Liver (tissue), 9 donors: ENCODE measurements around the gene PARVB. TPM values are rescaled to one million over a fixed set of nuclear protein-coding genes. Genes with fewer than 3 reads are reported as not detected.

Experiments
- DNase-seq: peaks from one replicate; pipeline ENCODE4 v3.0.0-alpha.2; 2017; ENCODE audit warnings: low spot score
- H3K27ac ChIP-seq, 2 donors: one replicate each; pipeline ENCODE4 v1.7.0; 2013; ENCODE audit warnings: inconsistent platforms in 2 of 2, low read length in 2 of 2, control low read depth in 1 of 2, low read depth in 1 of 2, mild to moderate bottlenecking in 1 of 2
- H3K27me3 ChIP-seq, 4 donors: one replicate each; pipeline versions ENCODE4 v1.6.1 to v1.7.0; 2013; ENCODE audit warnings: low read length in 3 of 4, inconsistent platforms in 1 of 4, mild to moderate bottlenecking in 1 of 4, moderate library complexity in 1 of 4; ENCODE audit not compliant: control insufficient read depth in 4 of 4, insufficient read depth in 4 of 4
- H3K36me3 ChIP-seq, 4 donors: one replicate each; pipeline versions ENCODE4 v1.6.1 to v1.7.0; 2013; ENCODE audit warnings: low read length in 3 of 4, mild to moderate bottlenecking in 3 of 4, low read depth in 1 of 4, moderate library complexity in 1 of 4; ENCODE audit not compliant: control insufficient read depth in 4 of 4, insufficient read depth in 3 of 4
- H3K4me1 ChIP-seq, 4 donors: one replicate each; pipeline versions ENCODE4 v1.6.1 to v1.7.0; 2013; ENCODE audit warnings: low read length in 3 of 4, mild to moderate bottlenecking in 3 of 4, moderate library complexity in 1 of 4; ENCODE audit not compliant: control insufficient read depth in 4 of 4, insufficient read depth in 4 of 4
- H3K4me3 ChIP-seq, 3 donors: one replicate each; pipeline versions ENCODE4 v1.6.1 to v1.7.0; 2013; ENCODE audit warnings: low read length in 3 of 3, control low read depth in 1 of 3, low read depth in 1 of 3, mild to moderate bottlenecking in 1 of 3
- H3K9ac ChIP-seq, 2 donors: one replicate each; pipeline ENCODE4 v1.7.0; 2013; ENCODE audit warnings: low read length in 2 of 2, mild to moderate bottlenecking in 2 of 2, moderate library complexity in 2 of 2, control low read depth in 1 of 2, low read depth in 1 of 2
- H3K9me3 ChIP-seq, 4 donors: one replicate each; pipeline versions ENCODE4 v1.6.1 to v1.7.0; 2013; ENCODE audit warnings: low read length in 3 of 4; ENCODE audit not compliant: control insufficient read depth in 4 of 4
- EGR1 ChIP-seq, 2 donors: IDR thresholded peaks; 2 replicates each; pipeline ENCODE4 v1.6.1; 2016 to 2018; ENCODE audit warnings: antibody characterized with exemption in 2 of 2, low read depth in 2 of 2
- FOXA1 ChIP-seq: IDR thresholded peaks from 2 replicates; pipeline ENCODE4 v1.6.1; 2016; ENCODE audit warnings: antibody characterized with exemption
- FOXA2 ChIP-seq: IDR thresholded peaks from 2 replicates; pipeline ENCODE4 v1.6.1; 2016; ENCODE audit warnings: antibody characterized with exemption
- GABPA ChIP-seq, 2 donors: IDR thresholded peaks in 1 of 2; conservative IDR thresholded peaks in 1 of 2; 2 replicates each; pipeline ENCODE4 v1.6.1; 2016; ENCODE audit warnings: antibody characterized with exemption in 2 of 2, mild to moderate bottlenecking in 1 of 2, moderate library complexity in 1 of 2
- HNF4A ChIP-seq, 2 donors: conservative IDR thresholded peaks; 2 replicates each; pipeline ENCODE4 v1.6.1; 2016; ENCODE audit warnings: antibody characterized with exemption in 2 of 2, mild to moderate bottlenecking in 2 of 2
- HNF4G ChIP-seq: IDR thresholded peaks from 2 replicates; pipeline ENCODE4 v1.6.1; 2016; ENCODE audit warnings: antibody characterized with exemption
- JUND ChIP-seq, 2 donors: IDR thresholded peaks; 2 replicates each; pipeline ENCODE4 v1.6.1; 2016; ENCODE audit warnings: antibody characterized with exemption in 2 of 2
- MAX ChIP-seq: IDR thresholded peaks from 2 replicates; pipeline ENCODE4 v1.6.1; 2016; ENCODE audit warnings: antibody characterized with exemption
- NR2F2 ChIP-seq: IDR thresholded peaks from 2 replicates; pipeline ENCODE4 v1.6.1; 2016; ENCODE audit warnings: antibody characterized with exemption
- RXRA ChIP-seq, 2 donors: IDR thresholded peaks; 2 replicates each; pipeline ENCODE4 v1.6.1; 2017 to 2018; ENCODE audit warnings: antibody characterized with exemption in 2 of 2, mild to moderate bottlenecking in 1 of 2
- SP1 ChIP-seq: IDR thresholded peaks from 2 replicates; pipeline ENCODE4 v1.6.1; 2018; ENCODE audit warnings: antibody characterized with exemption, mild to moderate bottlenecking
- TAF1 ChIP-seq: conservative IDR thresholded peaks from 2 replicates; pipeline ENCODE4 v1.6.1; 2016; ENCODE audit warnings: antibody characterized with exemption, mild to moderate bottlenecking
- YY1 ChIP-seq: IDR thresholded peaks from 2 replicates; pipeline ENCODE4 v1.6.1; 2016; ENCODE audit warnings: antibody characterized with exemption, mild to moderate bottlenecking
- WGBS: extraction: QIAGEN DNeasy Blood & Tissue Kit; methylation state at CpG from one replicate; pipeline ENCODE4 v1.1.7; 2013; 5-methylcytosine and 5-hydroxymethylcytosine counted together
- polyA plus RNA-seq, 2 donors: library from polyadenylated mRNA; stranded (reverse) in 1 of 2; unstranded in 1 of 2; fragments of 200-250 nt in 1 of 2; fragments of >200 nt in 1 of 2; fragmentation: Nextera tagmentation in 1 of 2; extraction: Ambion mirVana in 1 of 2; gene quantifications; one replicate each; pipeline versions ENCODE4 v1.2.1 to v1.2.3, GENCODE V29; 2013 to 2015
- total RNA-seq, 2 donors: library from RNA; depleted of rRNA; stranded (reverse); fragments of >200 nt; gene quantifications; one replicate each; pipeline ENCODE4 v1.2.3, GENCODE V29; 2014
- TF ChIP-seq, protein P1 (sequence below): fragments of 150-350 bp; IDR thresholded peaks from 2 replicates; pipeline ENCODE4 v1.5.1; 2017; ENCODE audit warnings: improper control_type of control experiment, low read depth, low read length; ENCODE audit not compliant: missing input control
- TF ChIP-seq, protein P2 (sequence below): IDR thresholded peaks from 2 replicates; pipeline ENCODE4 v1.6.1; 2016; ENCODE audit warnings: antibody characterized with exemption
- TF ChIP-seq, protein P3 (sequence below): IDR thresholded peaks from 2 replicates; pipeline ENCODE4 v1.6.1; 2016; ENCODE audit warnings: antibody characterized with exemption
- donor health status: healthy.
- donor health status: healthy.
- donor health status: healthy.
- donor health status: healthy.
- donor health status: healthy.

PARVB gene
- total and polyA plus RNA-seq, 4 donors: 3.2 to 55.5 (median 17.7) TPM

GRCh38 chr22:44051358-44051757, 27.3 kb downstream of the PARVB start:
- no peaks in the 10 kb centered on the region for H3K9me3 ChIP-seq
- peak overlapping the region in 1 of 2 donors; percentile 25 for H3K27ac ChIP-seq
- no peaks in the 10 kb centered on the region for H3K4me1 ChIP-seq
- no peak overlapping the region for H3K4me3 ChIP-seq
- H3K9ac ChIP-seq: no peak overlapping the region
- TF ChIP-seq SP1 (no peak), RXRA (IDR thresholded peaks at IDR 0.05) (no peak), HNF4A (conservative IDR thresholded peaks at IDR 0.05) (no peak), MAX (no peak), GABPA (IDR thresholded peaks at IDR 0.05 in 1 of 2, conservative IDR thresholded peaks at IDR 0.05 in 1 of 2) (no peak), TAF1 (no peak), HNF4G (no peak), JUND (IDR thresholded peaks at IDR 0.05) (no peak), YY1 (no peak)
- TF ChIP-seq, protein P1, sequence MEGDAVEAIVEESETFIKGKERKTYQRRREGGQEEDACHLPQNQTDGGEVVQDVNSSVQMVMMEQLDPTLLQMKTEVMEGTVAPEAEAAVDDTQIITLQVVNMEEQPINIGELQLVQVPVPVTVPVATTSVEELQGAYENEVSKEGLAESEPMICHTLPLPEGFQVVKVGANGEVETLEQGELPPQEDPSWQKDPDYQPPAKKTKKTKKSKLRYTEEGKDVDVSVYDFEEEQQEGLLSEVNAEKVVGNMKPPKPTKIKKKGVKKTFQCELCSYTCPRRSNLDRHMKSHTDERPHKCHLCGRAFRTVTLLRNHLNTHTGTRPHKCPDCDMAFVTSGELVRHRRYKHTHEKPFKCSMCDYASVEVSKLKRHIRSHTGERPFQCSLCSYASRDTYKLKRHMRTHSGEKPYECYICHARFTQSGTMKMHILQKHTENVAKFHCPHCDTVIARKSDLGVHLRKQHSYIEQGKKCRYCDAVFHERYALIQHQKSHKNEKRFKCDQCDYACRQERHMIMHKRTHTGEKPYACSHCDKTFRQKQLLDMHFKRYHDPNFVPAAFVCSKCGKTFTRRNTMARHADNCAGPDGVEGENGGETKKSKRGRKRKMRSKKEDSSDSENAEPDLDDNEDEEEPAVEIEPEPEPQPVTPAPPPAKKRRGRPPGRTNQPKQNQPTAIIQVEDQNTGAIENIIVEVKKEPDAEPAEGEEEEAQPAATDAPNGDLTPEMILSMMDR: no peak
- TF ChIP-seq, protein P2, sequence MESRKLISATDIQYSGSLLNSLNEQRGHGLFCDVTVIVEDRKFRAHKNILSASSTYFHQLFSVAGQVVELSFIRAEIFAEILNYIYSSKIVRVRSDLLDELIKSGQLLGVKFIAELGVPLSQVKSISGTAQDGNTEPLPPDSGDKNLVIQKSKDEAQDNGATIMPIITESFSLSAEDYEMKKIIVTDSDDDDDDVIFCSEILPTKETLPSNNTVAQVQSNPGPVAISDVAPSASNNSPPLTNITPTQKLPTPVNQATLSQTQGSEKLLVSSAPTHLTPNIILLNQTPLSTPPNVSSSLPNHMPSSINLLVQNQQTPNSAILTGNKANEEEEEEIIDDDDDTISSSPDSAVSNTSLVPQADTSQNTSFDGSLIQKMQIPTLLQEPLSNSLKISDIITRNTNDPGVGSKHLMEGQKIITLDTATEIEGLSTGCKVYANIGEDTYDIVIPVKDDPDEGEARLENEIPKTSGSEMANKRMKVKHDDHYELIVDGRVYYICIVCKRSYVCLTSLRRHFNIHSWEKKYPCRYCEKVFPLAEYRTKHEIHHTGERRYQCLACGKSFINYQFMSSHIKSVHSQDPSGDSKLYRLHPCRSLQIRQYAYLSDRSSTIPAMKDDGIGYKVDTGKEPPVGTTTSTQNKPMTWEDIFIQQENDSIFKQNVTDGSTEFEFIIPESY: no peak
- TF ChIP-seq, protein P3, sequence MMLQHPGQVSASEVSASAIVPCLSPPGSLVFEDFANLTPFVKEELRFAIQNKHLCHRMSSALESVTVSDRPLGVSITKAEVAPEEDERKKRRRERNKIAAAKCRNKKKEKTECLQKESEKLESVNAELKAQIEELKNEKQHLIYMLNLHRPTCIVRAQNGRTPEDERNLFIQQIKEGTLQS: no peak
- WGBS: 87% methylated on average over 6 of the region's 6 CpGs
- no peaks in the 10 kb centered on the region for H3K27me3 ChIP-seq
- H3K36me3 ChIP-seq: no peaks in the 10 kb centered on the region
- no peak for DNase-seq

DNA sequence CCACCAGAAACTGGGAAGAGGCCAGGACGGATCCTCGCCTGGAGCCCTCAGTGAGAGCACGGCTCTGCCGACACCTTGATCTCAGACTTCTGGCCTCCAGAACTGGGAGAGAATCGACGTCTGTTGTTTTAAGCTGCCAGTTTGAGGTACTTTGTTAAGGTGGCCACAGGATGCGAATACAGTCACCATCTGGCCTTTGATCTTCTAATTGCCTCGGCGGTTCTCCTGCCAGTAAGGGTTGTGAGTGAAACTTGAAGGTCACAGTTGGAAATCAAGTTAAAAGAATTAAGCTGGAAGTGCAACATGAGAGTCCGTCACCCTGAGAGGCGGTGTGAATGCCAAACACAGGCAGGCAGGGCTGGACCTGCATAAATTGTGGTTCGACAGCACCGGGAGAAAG, 27.9 kb downstream of the PARVB start:
- Histone ChIP-seq H3K27ac (peak overlapping the region in 1 of 2 donors; percentile 25), H3K4me3 (no peak overlapping the region), H3K9ac (no peak overlapping the region), H3K4me1 (no peaks in the 10 kb centered on the region), H3K27me3 (no peaks in the 10 kb centered on the region), H3K36me3 (no peaks in the 10 kb centered on the region), H3K9me3 (no peaks in the 10 kb centered on the region)
- TF ChIP-seq TAF1 (no peak), FOXA2 (no peak), FOXA1 (no peak), RXRA (IDR thresholded peaks at IDR 0.05) (no peak), NR2F2 (no peak), YY1 (no peak), HNF4A (conservative IDR thresholded peaks at IDR 0.05) (no peak), EGR1 (IDR thresholded peaks at IDR 0.05; ENCODE audit: low read depth in 2 of 2) (no peak), SP1 (no peak)
- TF ChIP-seq, protein P2: no peak
- WGBS: 89% methylated on average over 13 of the region's 13 CpGs
- DNase-seq: no peak
